ENCODE results near the gene RBM4. TPM values are rescaled to one million over a fixed set of nuclear protein-coding genes. Genes with fewer than 3 reads are reported as not detected.

The RBM4 gene
- total RNA-seq, 1 donor from 2014 or later: 187 TPM

GRCh38 chr11:66629356-66629755 is 9.1 kb upstream of the RBM4 start:
- no peak for DNase-seq (ENCODE audit: low spot score)
- no peak overlapping the region for H3K27ac Mint-ChIP-seq (ENCODE audit: unreplicated experiment)
- H3K4me1 Mint-ChIP-seq (ENCODE audit: unreplicated experiment): peaks cover 3% of the 10 kb centered on the region
- H3K27me3 Mint-ChIP-seq (ENCODE audit: unreplicated experiment): peaks cover 4% of the 10 kb centered on the region
- H3K9me3 Mint-ChIP-seq (ENCODE audit: unreplicated experiment): no peaks in the 10 kb centered on the region
- peaks cover 31% of the 10 kb centered on the region for H3K36me3 Mint-ChIP-seq (ENCODE audit: low read depth, unreplicated experiment)
- H3K4me3 Mint-ChIP-seq (ENCODE audit: unreplicated experiment): no peak overlapping the region
- TF ChIP-seq, protein P1, sequence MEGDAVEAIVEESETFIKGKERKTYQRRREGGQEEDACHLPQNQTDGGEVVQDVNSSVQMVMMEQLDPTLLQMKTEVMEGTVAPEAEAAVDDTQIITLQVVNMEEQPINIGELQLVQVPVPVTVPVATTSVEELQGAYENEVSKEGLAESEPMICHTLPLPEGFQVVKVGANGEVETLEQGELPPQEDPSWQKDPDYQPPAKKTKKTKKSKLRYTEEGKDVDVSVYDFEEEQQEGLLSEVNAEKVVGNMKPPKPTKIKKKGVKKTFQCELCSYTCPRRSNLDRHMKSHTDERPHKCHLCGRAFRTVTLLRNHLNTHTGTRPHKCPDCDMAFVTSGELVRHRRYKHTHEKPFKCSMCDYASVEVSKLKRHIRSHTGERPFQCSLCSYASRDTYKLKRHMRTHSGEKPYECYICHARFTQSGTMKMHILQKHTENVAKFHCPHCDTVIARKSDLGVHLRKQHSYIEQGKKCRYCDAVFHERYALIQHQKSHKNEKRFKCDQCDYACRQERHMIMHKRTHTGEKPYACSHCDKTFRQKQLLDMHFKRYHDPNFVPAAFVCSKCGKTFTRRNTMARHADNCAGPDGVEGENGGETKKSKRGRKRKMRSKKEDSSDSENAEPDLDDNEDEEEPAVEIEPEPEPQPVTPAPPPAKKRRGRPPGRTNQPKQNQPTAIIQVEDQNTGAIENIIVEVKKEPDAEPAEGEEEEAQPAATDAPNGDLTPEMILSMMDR (IDR thresholded peaks at IDR 0.05; ENCODE audit: unreplicated experiment): no peak

DNA sequence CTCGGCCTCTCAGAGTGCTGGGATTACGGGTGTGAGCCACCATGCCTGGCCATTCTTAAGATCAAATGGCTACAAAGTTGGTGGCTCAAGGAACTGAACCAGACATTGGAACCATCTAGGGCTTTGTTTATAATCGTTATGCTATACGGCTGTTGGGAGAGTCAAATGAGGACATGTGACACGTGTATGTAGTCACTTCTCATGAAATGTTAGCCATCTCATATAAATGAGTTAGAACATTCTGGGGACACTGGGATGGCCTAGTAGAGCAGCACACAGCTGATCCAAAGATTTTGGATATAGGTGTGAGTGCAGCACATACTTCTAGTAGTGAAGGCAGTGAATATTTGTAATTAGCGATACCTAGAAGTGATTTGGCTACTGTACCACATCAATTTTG is 6.6 kb upstream of the RBM4 start:
- peaks cover 29% of the 10 kb centered on the region for H3K36me3 Mint-ChIP-seq (ENCODE audit: low read depth, unreplicated experiment)
- peaks cover 4% of the 10 kb centered on the region for H3K27me3 Mint-ChIP-seq (ENCODE audit: unreplicated experiment)
- H3K4me1 Mint-ChIP-seq (ENCODE audit: unreplicated experiment): peaks cover 4% of the 10 kb centered on the region
- no peaks in the 10 kb centered on the region for H3K9me3 Mint-ChIP-seq (ENCODE audit: unreplicated experiment)
- DNase-seq (ENCODE audit: low spot score): no peak
- H3K27ac Mint-ChIP-seq (ENCODE audit: unreplicated experiment): no peak overlapping the region
- no peak overlapping the region for H3K4me3 Mint-ChIP-seq (ENCODE audit: unreplicated experiment)
- TF ChIP-seq, protein P1 (IDR thresholded peaks at IDR 0.05; ENCODE audit: unreplicated experiment): no peak

DNA sequence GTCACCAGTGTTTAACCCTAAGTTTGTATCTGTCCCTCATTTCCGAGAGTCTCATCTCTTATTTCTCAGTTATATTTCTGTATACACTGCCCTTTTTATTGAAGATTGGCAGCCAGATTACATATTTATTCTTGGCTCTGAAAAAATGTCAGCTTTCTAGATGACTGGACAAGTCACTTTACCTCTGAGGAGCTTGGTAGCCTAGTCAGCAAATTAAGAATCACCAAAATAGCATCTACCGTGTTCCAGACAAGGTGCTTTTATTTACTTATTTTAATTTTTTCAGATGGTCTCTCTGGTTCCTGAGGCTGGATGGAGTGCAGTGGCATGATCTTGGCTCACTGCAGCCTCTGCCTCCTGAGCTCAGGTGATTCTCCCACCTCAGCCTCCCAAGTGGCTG is 5.6 kb upstream of the RBM4 start:
- Mint-ChIP-seq H3K4me1 (ENCODE audit: unreplicated experiment) (peaks cover 10% of the 10 kb centered on the region), H3K27me3 (ENCODE audit: unreplicated experiment) (peaks cover 5% of the 10 kb centered on the region), H3K4me3 (ENCODE audit: unreplicated experiment) (no peak overlapping the region), H3K36me3 (ENCODE audit: low read depth, unreplicated experiment) (peaks cover 19% of the 10 kb centered on the region), H3K27ac (ENCODE audit: unreplicated experiment) (no peak overlapping the region), H3K9me3 (ENCODE audit: unreplicated experiment) (no peaks in the 10 kb centered on the region)
- DNase-seq (ENCODE audit: low spot score): no peak
- TF ChIP-seq, protein P1 (IDR thresholded peaks at IDR 0.05; ENCODE audit: unreplicated experiment): no peak

- peaks cover 35% of the 10 kb centered on the region for H3K4me1 Mint-ChIP-seq (ENCODE audit: unreplicated experiment)
- no peak for DNase-seq (ENCODE audit: low spot score)
- TF ChIP-seq, protein P1 (IDR thresholded peaks at IDR 0.05; ENCODE audit: unreplicated experiment): no peak
- H3K9me3 Mint-ChIP-seq (ENCODE audit: unreplicated experiment): no peaks in the 10 kb centered on the region
- H3K36me3 Mint-ChIP-seq (ENCODE audit: low read depth, unreplicated experiment): peaks cover 12% of the 10 kb centered on the region
- H3K27ac Mint-ChIP-seq (ENCODE audit: unreplicated experiment): no peak overlapping the region
- no peak overlapping the region for H3K4me3 Mint-ChIP-seq (ENCODE audit: unreplicated experiment)
- peaks cover 6% of the 10 kb centered on the region for H3K27me3 Mint-ChIP-seq (ENCODE audit: unreplicated experiment)
Observed at GRCh38 chr11:66636411-66636810, 2.1 kb upstream of the RBM4 start.

- TF ChIP-seq, protein P1 (IDR thresholded peaks at IDR 0.05; ENCODE audit: unreplicated experiment): no peak
- Mint-ChIP-seq H3K36me3 (ENCODE audit: low read depth, unreplicated experiment) (peaks cover 20% of the 10 kb centered on the region), H3K4me3 (ENCODE audit: unreplicated experiment) (peak overlapping the region; percentile 100), H3K27me3 (ENCODE audit: unreplicated experiment) (peaks cover 6% of the 10 kb centered on the region), H3K27ac (ENCODE audit: unreplicated experiment) (peak overlapping the region; percentile 100), H3K4me1 (ENCODE audit: unreplicated experiment) (peaks cover 46% of the 10 kb centered on the region), H3K9me3 (ENCODE audit: unreplicated experiment) (no peaks in the 10 kb centered on the region)
- peak; percentile 16 for DNase-seq (ENCODE audit: low spot score)
Observed at GRCh38 chr11:66637557-66638176, 836 bp upstream of the RBM4 start.
